CD14-positive monocyte (primary cell): ENCODE data around the gene POU3F1. TPM values are rescaled to one million over a fixed set of nuclear protein-coding genes. Genes with fewer than 3 reads are reported as not detected.

Source experiments
- DNase-seq, 3 donors: peaks; one replicate each; pipeline ENCODE4 v3.0.0-alpha.2; 2011 to 2022
- H2AFZ ChIP-seq: 2 replicates; pipeline ENCODE4 v1.6.0; 2012; ENCODE audit warnings: mild to moderate bottlenecking, low read depth, low read length, inconsistent platforms; ENCODE audit not compliant: insufficient read depth, poor library complexity, severe bottlenecking
- H3K27ac ChIP-seq, 2 donors: 1 replicate in 1 of 2; 2 replicates in 1 of 2; pipeline ENCODE4 v1.5.1; 2012 to 2013; ENCODE audit warnings: low read length in 2 of 2, control low read depth in 1 of 2, inconsistent platforms in 1 of 2, low read depth in 1 of 2, mild to moderate bottlenecking in 1 of 2
- H3K27me3 ChIP-seq, 2 donors: one replicate each; pipeline versions ENCODE4 v1.6.0 to v1.6.1; 2011 to 2013; ENCODE audit warnings: low read length in 2 of 2; ENCODE audit not compliant: control insufficient read depth in 2 of 2, insufficient read depth in 2 of 2
- H3K36me3 ChIP-seq, 2 donors: replicated peaks in 1 of 2; 1 replicate in 1 of 2; 2 replicates in 1 of 2; pipeline versions ENCODE4 v1.5.1 to v1.6.1; 2012 to 2013; ENCODE audit warnings: low read length in 2 of 2, control low read depth in 1 of 2, inconsistent platforms in 1 of 2, mild to moderate bottlenecking in 1 of 2; ENCODE audit not compliant: insufficient read depth in 2 of 2, control insufficient read depth in 1 of 2
- H3K4me1 ChIP-seq, 2 donors: 1 replicate in 1 of 2; 2 replicates in 1 of 2; pipeline versions ENCODE4 v1.5.1 to v1.6.1; 2012 to 2013; ENCODE audit warnings: low read length in 2 of 2, control low read depth in 1 of 2, inconsistent platforms in 1 of 2, mild to moderate bottlenecking in 1 of 2, moderate library complexity in 1 of 2; ENCODE audit not compliant: insufficient read depth in 2 of 2, control insufficient read depth in 1 of 2
- H3K4me2 ChIP-seq: replicated peaks from 2 replicates; pipeline ENCODE3; 2012; ENCODE audit warnings: low read length, moderate library complexity, mild to moderate bottlenecking; ENCODE audit not compliant: poor library complexity, severe bottlenecking; ENCODE audit errors: extremely low read depth
- H3K4me3 ChIP-seq, 3 experiments: fragments of 200-600 bp in 1 of 3; sonication (generic) in 1 of 3; replicated peaks in 1 of 3; 1 replicate in 2 of 3; 2 replicates in 1 of 3; pipeline ENCODE4 v1.5.1; 2011 to 2013; ENCODE audit warnings: low read length in 3 of 3, mild to moderate bottlenecking in 3 of 3, control low read depth in 2 of 3, low read depth in 2 of 3, inconsistent platforms in 1 of 3, moderate library complexity in 1 of 3
- H3K79me2 ChIP-seq: 2 replicates; pipeline ENCODE4 v1.6.0; 2012; ENCODE audit warnings: mild to moderate bottlenecking, control low read depth, inconsistent platforms, low read length, moderate library complexity; ENCODE audit not compliant: insufficient read depth
- H3K9ac ChIP-seq: 2 replicates; pipeline ENCODE4 v1.6.0; 2017; ENCODE audit warnings: low read length, mild to moderate bottlenecking; ENCODE audit not compliant: insufficient read depth, poor library complexity, severe bottlenecking
- H3K9me3 ChIP-seq, 2 donors: replicated peaks in 1 of 2; 1 replicate in 1 of 2; 2 replicates in 1 of 2; pipeline versions ENCODE4 v1.5.1 to v1.6.1; 2012 to 2013; ENCODE audit warnings: low read length in 2 of 2, control low read depth in 1 of 2; ENCODE audit not compliant: control insufficient read depth in 1 of 2, insufficient read depth in 1 of 2
- H4K20me1 ChIP-seq: 2 replicates; pipeline ENCODE4 v1.6.0; 2012; ENCODE audit warnings: mild to moderate bottlenecking, low read length, control low read depth, moderate library complexity; ENCODE audit not compliant: insufficient read depth
- H3K27ac Mint-ChIP-seq, 7 donors: one replicate each; pipeline ENCODE4 v1.8.0; 2020; ENCODE audit warnings: mild to moderate bottlenecking in 7 of 7, mixed read lengths in 7 of 7, moderate library complexity in 6 of 7, inconsistent platforms in 2 of 7
- H3K27me3 Mint-ChIP-seq, 3 donors: one replicate each; pipeline ENCODE4 v1.8.0; 2021 to 2022; ENCODE audit warnings: low read depth in 3 of 3, mild to moderate bottlenecking in 3 of 3, mixed read lengths in 3 of 3, moderate library complexity in 3 of 3, inconsistent platforms in 1 of 3
- H3K36me3 Mint-ChIP-seq, 2 donors: one replicate each; pipeline ENCODE4 v1.8.0; 2020; ENCODE audit warnings: mixed read lengths in 2 of 2, inconsistent platforms in 1 of 2, mild to moderate bottlenecking in 1 of 2
- H3K4me1 Mint-ChIP-seq: one replicate; pipeline ENCODE4 v1.8.0; 2020; ENCODE audit warnings: mild to moderate bottlenecking, mixed read lengths
- H3K4me3 Mint-ChIP-seq, 2 donors: one replicate each; pipeline ENCODE4 v1.8.0; 2020; ENCODE audit warnings: mild to moderate bottlenecking in 2 of 2, mixed read lengths in 2 of 2, moderate library complexity in 1 of 2
- H3K9me3 Mint-ChIP-seq, 7 donors: one replicate each; pipeline ENCODE4 v1.8.0; 2020 to 2022; ENCODE audit warnings: mixed read lengths in 7 of 7, mild to moderate bottlenecking in 6 of 7, moderate library complexity in 6 of 7, inconsistent platforms in 2 of 7
- WGBS: methylation state at CpG from one replicate; pipeline ENCODE4 v1.1.5; 2013; ENCODE audit warnings: missing lambda C conversion rate; ENCODE audit not compliant: insufficient coverage; 5-methylcytosine and 5-hydroxymethylcytosine counted together
- intact Hi-C, 2 donors: fragments of 100-400 bp; cut with micrococcal nuclease; formaldehyde crosslinking; loops; one replicate each; pipeline versions ENCODE4 v1.15.0 to v1.15.1; 2023
- polyA plus RNA-seq, 3 donors: library from polyadenylated mRNA; depleted of rRNA in 1 of 3; unstranded in 2 of 3; stranded (reverse) in 1 of 3; fragments of 300-500 nt in 2 of 3; fragments of >200 nt in 1 of 3; fragmentation: Illumina TruSeq in 2 of 3; gene quantifications; 1 replicate in 2 of 3; 2 replicates in 1 of 3; pipeline ENCODE4 v1.2.3, GENCODE V29; 2012 to 2021
- TF ChIP-seq, protein P1 (sequence below): fragments of 200-600 bp; IDR thresholded peaks from one replicate; pipeline ENCODE4 v1.8.0; 2022; ENCODE audit warnings: antibody characterized with exemption, mild to moderate bottlenecking

The POU3F1 gene
- polyA plus RNA-seq, 3 donors, result not detected

DNA sequence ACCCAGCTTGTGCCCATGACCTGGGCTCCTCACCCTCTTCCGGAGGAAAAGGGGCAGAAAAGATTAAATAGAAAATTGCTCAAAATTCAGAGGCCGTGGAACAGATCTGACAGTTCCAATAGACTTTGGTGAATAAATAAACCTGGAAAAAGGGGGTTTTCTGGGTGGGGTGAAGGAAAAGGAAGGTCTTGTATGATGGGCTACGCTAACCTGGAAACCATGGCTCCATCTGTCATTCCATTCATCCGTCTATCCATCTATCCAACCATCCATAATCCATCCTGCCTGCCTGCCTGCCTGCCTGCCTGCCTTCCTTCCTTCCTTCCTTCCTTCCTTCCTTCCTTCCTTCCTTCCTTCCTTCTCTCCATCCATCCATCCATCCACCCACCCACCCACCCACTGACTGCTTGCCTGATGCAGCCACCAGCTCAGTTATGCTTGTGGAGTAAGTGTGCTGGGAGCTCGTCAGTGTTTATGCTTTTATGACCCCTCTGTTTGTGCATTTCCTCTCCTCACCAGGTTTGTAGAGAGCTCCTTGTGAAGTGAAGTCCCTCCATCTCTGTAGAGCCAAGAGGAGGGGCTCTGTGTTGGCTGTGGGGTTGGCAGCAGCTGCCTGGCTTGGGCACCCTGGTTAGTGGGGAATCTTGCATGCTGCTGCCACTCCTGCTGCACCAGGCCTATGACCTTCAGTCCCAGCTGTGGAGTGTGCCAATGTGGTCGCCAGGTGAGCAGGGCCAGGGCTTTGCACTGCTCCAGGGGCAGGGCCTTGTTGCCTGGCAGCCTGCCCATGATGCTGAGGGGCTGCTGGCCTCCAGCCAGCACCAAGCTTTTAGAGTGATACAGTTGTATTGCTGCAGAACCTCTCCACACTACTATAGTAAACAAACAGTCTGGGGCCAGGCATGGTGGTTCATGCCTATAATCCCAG is 16.0 kb upstream of the POU3F1 start:
- Histone ChIP-seq H3K27ac (no peak overlapping the region), H3K4me2 (no peak overlapping the region), H3K27me3 (no peaks in the 10 kb centered on the region), H3K36me3 (no peaks in the 10 kb centered on the region), H4K20me1 (no peaks in the 10 kb centered on the region), H3K4me1 (no peaks in the 10 kb centered on the region), H3K9me3 (no peaks in the 10 kb centered on the region), H3K4me3 (no peak overlapping the region), H2AFZ (no peak overlapping the region), H3K79me2 (no peaks in the 10 kb centered on the region), H3K9ac (no peak overlapping the region)
- 85% methylated on average over 4 of the region's 6 CpGs for WGBS
- Mint-ChIP-seq H3K4me3 (no peak overlapping the region), H3K27me3 (peaks cover 4 to 16% (median 8%) of the 10 kb centered on the region in 3 donors), H3K27ac (no peak overlapping the region), H3K36me3 (no peaks in the 10 kb centered on the region), H3K4me1 (no peaks in the 10 kb centered on the region), H3K9me3 (no peaks in the 10 kb centered on the region)
- TF ChIP-seq, protein P1, sequence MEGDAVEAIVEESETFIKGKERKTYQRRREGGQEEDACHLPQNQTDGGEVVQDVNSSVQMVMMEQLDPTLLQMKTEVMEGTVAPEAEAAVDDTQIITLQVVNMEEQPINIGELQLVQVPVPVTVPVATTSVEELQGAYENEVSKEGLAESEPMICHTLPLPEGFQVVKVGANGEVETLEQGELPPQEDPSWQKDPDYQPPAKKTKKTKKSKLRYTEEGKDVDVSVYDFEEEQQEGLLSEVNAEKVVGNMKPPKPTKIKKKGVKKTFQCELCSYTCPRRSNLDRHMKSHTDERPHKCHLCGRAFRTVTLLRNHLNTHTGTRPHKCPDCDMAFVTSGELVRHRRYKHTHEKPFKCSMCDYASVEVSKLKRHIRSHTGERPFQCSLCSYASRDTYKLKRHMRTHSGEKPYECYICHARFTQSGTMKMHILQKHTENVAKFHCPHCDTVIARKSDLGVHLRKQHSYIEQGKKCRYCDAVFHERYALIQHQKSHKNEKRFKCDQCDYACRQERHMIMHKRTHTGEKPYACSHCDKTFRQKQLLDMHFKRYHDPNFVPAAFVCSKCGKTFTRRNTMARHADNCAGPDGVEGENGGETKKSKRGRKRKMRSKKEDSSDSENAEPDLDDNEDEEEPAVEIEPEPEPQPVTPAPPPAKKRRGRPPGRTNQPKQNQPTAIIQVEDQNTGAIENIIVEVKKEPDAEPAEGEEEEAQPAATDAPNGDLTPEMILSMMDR, result no peak
- intact Hi-C loops, result no loop called here
- no peak for DNase-seq

DNA sequence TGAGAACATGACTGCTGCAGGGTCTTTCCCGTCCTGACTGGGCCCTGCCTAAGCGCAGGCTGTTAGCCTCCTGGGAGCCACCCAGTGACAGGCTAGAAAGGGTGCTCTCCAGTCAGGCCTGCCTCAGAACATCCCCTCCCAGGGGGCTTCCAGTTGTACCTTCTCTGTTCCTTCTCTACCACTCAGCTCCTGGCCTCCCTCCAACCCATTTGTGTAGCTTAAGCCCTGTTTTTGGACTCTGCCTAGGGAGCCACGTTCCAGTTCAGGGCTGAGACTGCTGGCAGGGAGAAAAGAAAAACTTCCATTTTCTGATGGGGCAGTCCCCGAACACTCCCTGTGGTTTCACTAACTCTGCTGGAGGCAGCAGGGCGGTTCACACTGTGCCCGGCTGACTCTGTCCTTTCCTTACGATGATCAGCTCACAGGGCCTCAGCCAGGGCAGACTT is 15.3 kb upstream of the POU3F1 start:
- Mint-ChIP-seq H3K4me1 (no peaks in the 10 kb centered on the region), H3K36me3 (no peaks in the 10 kb centered on the region), H3K4me3 (no peak overlapping the region), H3K9me3 (no peaks in the 10 kb centered on the region), H3K27ac (no peak overlapping the region), H3K27me3 (peaks cover 6 to 16% (median 7%) of the 10 kb centered on the region in 3 donors)
- H3K4me2 ChIP-seq, result no peak overlapping the region
- no peaks in the 10 kb centered on the region for H3K36me3 ChIP-seq
- 90% methylated on average over 7 of the region's 7 CpGs for WGBS
- H4K20me1 ChIP-seq, result no peaks in the 10 kb centered on the region
- intact Hi-C loops, result no loop called here
- no peak for DNase-seq
- no peak overlapping the region for H3K27ac ChIP-seq
- H2AFZ ChIP-seq, result no peak overlapping the region
- no peaks in the 10 kb centered on the region for H3K27me3 ChIP-seq
- no peaks in the 10 kb centered on the region for H3K79me2 ChIP-seq
- TF ChIP-seq, protein P1, result no peak
- no peak overlapping the region for H3K9ac ChIP-seq
- H3K9me3 ChIP-seq, result no peaks in the 10 kb centered on the region
- H3K4me3 ChIP-seq, result no peak overlapping the region
- H3K4me1 ChIP-seq, result no peaks in the 10 kb centered on the region
